Liver (tissue), 9 donors: Measurements from ENCODE around the gene AKT3. TPM values are rescaled to one million over a fixed set of nuclear protein-coding genes. Genes with fewer than 3 reads are reported as not detected.
A peak's percentile ranks its signal among the peaks of the same experiment; 100 is the strongest.

ENCODE experiments used
- DNase-seq: peaks from one replicate; pipeline ENCODE4 v3.0.0-alpha.2; 2017; ENCODE audit warnings: low spot score
- H3K27ac ChIP-seq, 2 donors: one replicate each; pipeline ENCODE4 v1.7.0; 2013; ENCODE audit warnings: inconsistent platforms in 2 of 2, low read length in 2 of 2, control low read depth in 1 of 2, low read depth in 1 of 2, mild to moderate bottlenecking in 1 of 2
- H3K27me3 ChIP-seq, 4 donors: one replicate each; pipeline versions ENCODE4 v1.6.1 to v1.7.0; 2013; ENCODE audit warnings: low read length in 3 of 4, inconsistent platforms in 1 of 4, mild to moderate bottlenecking in 1 of 4, moderate library complexity in 1 of 4; ENCODE audit not compliant: control insufficient read depth in 4 of 4, insufficient read depth in 4 of 4
- H3K36me3 ChIP-seq, 4 donors: one replicate each; pipeline versions ENCODE4 v1.6.1 to v1.7.0; 2013; ENCODE audit warnings: low read length in 3 of 4, mild to moderate bottlenecking in 3 of 4, low read depth in 1 of 4, moderate library complexity in 1 of 4; ENCODE audit not compliant: control insufficient read depth in 4 of 4, insufficient read depth in 3 of 4
- H3K4me1 ChIP-seq, 4 donors: one replicate each; pipeline versions ENCODE4 v1.6.1 to v1.7.0; 2013; ENCODE audit warnings: low read length in 3 of 4, mild to moderate bottlenecking in 3 of 4, moderate library complexity in 1 of 4; ENCODE audit not compliant: control insufficient read depth in 4 of 4, insufficient read depth in 4 of 4
- H3K4me3 ChIP-seq, 3 donors: one replicate each; pipeline versions ENCODE4 v1.6.1 to v1.7.0; 2013; ENCODE audit warnings: low read length in 3 of 3, control low read depth in 1 of 3, low read depth in 1 of 3, mild to moderate bottlenecking in 1 of 3
- H3K9ac ChIP-seq, 2 donors: one replicate each; pipeline ENCODE4 v1.7.0; 2013; ENCODE audit warnings: low read length in 2 of 2, mild to moderate bottlenecking in 2 of 2, moderate library complexity in 2 of 2, control low read depth in 1 of 2, low read depth in 1 of 2
- H3K9me3 ChIP-seq, 4 donors: one replicate each; pipeline versions ENCODE4 v1.6.1 to v1.7.0; 2013; ENCODE audit warnings: low read length in 3 of 4; ENCODE audit not compliant: control insufficient read depth in 4 of 4
- CTCF ChIP-seq: fragments of 150-350 bp; IDR thresholded peaks from 2 replicates; pipeline ENCODE4 v1.5.1; 2017; ENCODE audit warnings: improper control_type of control experiment, low read depth, low read length; ENCODE audit not compliant: missing input control
- EGR1 ChIP-seq, 2 donors: IDR thresholded peaks; 2 replicates each; pipeline ENCODE4 v1.6.1; 2016 to 2018; ENCODE audit warnings: antibody characterized with exemption in 2 of 2, low read depth in 2 of 2
- JUND ChIP-seq, 2 donors: IDR thresholded peaks; 2 replicates each; pipeline ENCODE4 v1.6.1; 2016; ENCODE audit warnings: antibody characterized with exemption in 2 of 2
- RAD21 ChIP-seq, 2 donors: IDR thresholded peaks; 2 replicates each; pipeline ENCODE4 v1.6.1; 2016; ENCODE audit warnings: antibody characterized with exemption in 2 of 2, mild to moderate bottlenecking in 2 of 2
- REST ChIP-seq: IDR thresholded peaks from 2 replicates; pipeline ENCODE4 v1.6.1; 2016; ENCODE audit warnings: antibody characterized with exemption, mild to moderate bottlenecking
- ZBTB33 ChIP-seq: IDR thresholded peaks from 2 replicates; pipeline ENCODE4 v1.6.1; 2016; ENCODE audit warnings: antibody characterized with exemption
- WGBS: extraction: QIAGEN DNeasy Blood & Tissue Kit; methylation state at CpG from one replicate; pipeline ENCODE4 v1.1.7; 2013; 5-methylcytosine and 5-hydroxymethylcytosine counted together
- polyA plus RNA-seq, 2 donors: library from polyadenylated mRNA; stranded (reverse) in 1 of 2; unstranded in 1 of 2; fragments of 200-250 nt in 1 of 2; fragments of >200 nt in 1 of 2; fragmentation: Nextera tagmentation in 1 of 2; extraction: Ambion mirVana in 1 of 2; gene quantifications; one replicate each; pipeline versions ENCODE4 v1.2.1 to v1.2.3, GENCODE V29; 2013 to 2015
- total RNA-seq, 2 donors: library from RNA; depleted of rRNA; stranded (reverse); fragments of >200 nt; gene quantifications; one replicate each; pipeline ENCODE4 v1.2.3, GENCODE V29; 2014
- donor health status: healthy.
- donor health status: healthy.
- donor health status: healthy.
- donor health status: healthy.
- donor health status: healthy.

Gene AKT3
- total and polyA plus RNA-seq, 4 donors: 1.7 to 7.6 (median 2.8) TPM

- Histone ChIP-seq H3K9me3 (no peaks in the 10 kb centered on the region), H3K27me3 (peaks cover 0 to 4% (median 2%) of the 10 kb centered on the region in 4 donors), H3K4me1 (no peaks in the 10 kb centered on the region), H3K9ac (no peak overlapping the region), H3K27ac (no peak overlapping the region), H3K36me3 (no peaks in the 10 kb centered on the region), H3K4me3 (no peak overlapping the region)
- TF ChIP-seq REST (no peak), RAD21 (IDR thresholded peaks at IDR 0.05) (no peak), CTCF (no peak)
- DNase-seq: no peak
- WGBS: 90% methylated on average over 1 of the region's 1 CpG
These were observed 5.9 kb downstream of the AKT3 start for GRCh38 chr1:243844186-243844585.

DNA sequence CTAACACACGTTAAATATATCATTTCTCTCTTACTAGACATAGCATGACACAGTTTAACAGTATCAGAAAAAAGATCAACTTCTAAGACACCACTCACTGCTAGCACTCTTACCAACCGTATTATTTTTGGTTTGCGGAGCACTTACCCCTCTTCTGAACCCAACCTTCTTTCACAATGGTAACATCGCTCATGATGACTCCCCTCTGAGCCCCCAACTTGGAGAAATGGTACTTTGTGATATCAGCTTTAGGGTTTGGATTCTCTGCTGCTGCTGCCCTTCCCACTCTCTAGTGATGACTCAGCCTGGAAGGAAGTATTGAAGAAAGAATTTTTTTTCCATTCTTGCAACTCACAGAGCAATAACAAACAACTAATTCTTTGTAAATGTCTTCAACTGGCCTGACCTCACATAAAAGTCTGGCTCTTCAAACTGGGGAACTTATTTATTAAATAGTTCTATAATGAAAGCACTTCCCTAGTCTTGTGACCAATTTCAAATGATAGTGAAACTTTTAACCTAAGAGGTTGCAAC is 7.0 kb downstream of the AKT3 start:
- Histone ChIP-seq H3K4me3 (no peak overlapping the region), H3K9me3 (no peaks in the 10 kb centered on the region), H3K36me3 (no peaks in the 10 kb centered on the region), H3K27ac (no peak overlapping the region), H3K27me3 (no peaks in the 10 kb centered on the region), H3K9ac (no peak overlapping the region), H3K4me1 (no peaks in the 10 kb centered on the region)
- WGBS: 73% methylated on average over 4 of the region's 4 CpGs
- no peak for DNase-seq
- TF ChIP-seq EGR1 (IDR thresholded peaks at IDR 0.05; ENCODE audit: low read depth in 2 of 2) (no peak), JUND (IDR thresholded peaks at IDR 0.05) (peak; percentile 32 to 46)

- Histone ChIP-seq H3K4me1 (no peaks in the 10 kb centered on the region), H3K27ac (no peak overlapping the region), H3K9me3 (no peaks in the 10 kb centered on the region), H3K27me3 (no peaks in the 10 kb centered on the region), H3K4me3 (no peak overlapping the region), H3K36me3 (no peaks in the 10 kb centered on the region), H3K9ac (no peak overlapping the region)
- WGBS: 74% methylated on average over 5 of the region's 5 CpGs
- TF ChIP-seq REST: no peak
- TF ChIP-seq ZBTB33: no peak
- TF ChIP-seq RAD21 (IDR thresholded peaks at IDR 0.05): no peak
- no peak for DNase-seq
These were observed 7.9 kb downstream of the AKT3 start for GRCh38 chr1:243842161-243842560.
